Liver (tissue), 9 donors: ENCODE data around the gene CYP4F22. TPM values are rescaled to one million over a fixed set of nuclear protein-coding genes. Genes with fewer than 3 reads are reported as not detected.

Source experiments
- DNase-seq: peaks from one replicate; pipeline ENCODE4 v3.0.0-alpha.2; 2017; ENCODE audit warnings: low spot score
- H3K27ac ChIP-seq, 2 donors: one replicate each; pipeline ENCODE4 v1.7.0; 2013; ENCODE audit warnings: inconsistent platforms in 2 of 2, low read length in 2 of 2, control low read depth in 1 of 2, low read depth in 1 of 2, mild to moderate bottlenecking in 1 of 2
- H3K27me3 ChIP-seq, 4 donors: one replicate each; pipeline versions ENCODE4 v1.6.1 to v1.7.0; 2013; ENCODE audit warnings: low read length in 3 of 4, inconsistent platforms in 1 of 4, mild to moderate bottlenecking in 1 of 4, moderate library complexity in 1 of 4; ENCODE audit not compliant: control insufficient read depth in 4 of 4, insufficient read depth in 4 of 4
- H3K36me3 ChIP-seq, 4 donors: one replicate each; pipeline versions ENCODE4 v1.6.1 to v1.7.0; 2013; ENCODE audit warnings: low read length in 3 of 4, mild to moderate bottlenecking in 3 of 4, low read depth in 1 of 4, moderate library complexity in 1 of 4; ENCODE audit not compliant: control insufficient read depth in 4 of 4, insufficient read depth in 3 of 4
- H3K4me1 ChIP-seq, 4 donors: one replicate each; pipeline versions ENCODE4 v1.6.1 to v1.7.0; 2013; ENCODE audit warnings: low read length in 3 of 4, mild to moderate bottlenecking in 3 of 4, moderate library complexity in 1 of 4; ENCODE audit not compliant: control insufficient read depth in 4 of 4, insufficient read depth in 4 of 4
- H3K4me3 ChIP-seq, 3 donors: one replicate each; pipeline versions ENCODE4 v1.6.1 to v1.7.0; 2013; ENCODE audit warnings: low read length in 3 of 3, control low read depth in 1 of 3, low read depth in 1 of 3, mild to moderate bottlenecking in 1 of 3
- H3K9ac ChIP-seq, 2 donors: one replicate each; pipeline ENCODE4 v1.7.0; 2013; ENCODE audit warnings: low read length in 2 of 2, mild to moderate bottlenecking in 2 of 2, moderate library complexity in 2 of 2, control low read depth in 1 of 2, low read depth in 1 of 2
- H3K9me3 ChIP-seq, 4 donors: one replicate each; pipeline versions ENCODE4 v1.6.1 to v1.7.0; 2013; ENCODE audit warnings: low read length in 3 of 4; ENCODE audit not compliant: control insufficient read depth in 4 of 4
- ATF3 ChIP-seq: IDR thresholded peaks from 2 replicates; pipeline ENCODE4 v1.6.1; 2016; ENCODE audit warnings: antibody characterized with exemption
- CTCF ChIP-seq: fragments of 150-350 bp; IDR thresholded peaks from 2 replicates; pipeline ENCODE4 v1.5.1; 2017; ENCODE audit warnings: improper control_type of control experiment, low read depth, low read length; ENCODE audit not compliant: missing input control
- EGR1 ChIP-seq, 2 donors: IDR thresholded peaks; 2 replicates each; pipeline ENCODE4 v1.6.1; 2016 to 2018; ENCODE audit warnings: antibody characterized with exemption in 2 of 2, low read depth in 2 of 2
- FOXA1 ChIP-seq: IDR thresholded peaks from 2 replicates; pipeline ENCODE4 v1.6.1; 2016; ENCODE audit warnings: antibody characterized with exemption
- FOXA2 ChIP-seq: IDR thresholded peaks from 2 replicates; pipeline ENCODE4 v1.6.1; 2016; ENCODE audit warnings: antibody characterized with exemption
- GABPA ChIP-seq, 2 donors: IDR thresholded peaks in 1 of 2; conservative IDR thresholded peaks in 1 of 2; 2 replicates each; pipeline ENCODE4 v1.6.1; 2016; ENCODE audit warnings: antibody characterized with exemption in 2 of 2, mild to moderate bottlenecking in 1 of 2, moderate library complexity in 1 of 2
- HNF4G ChIP-seq: IDR thresholded peaks from 2 replicates; pipeline ENCODE4 v1.6.1; 2016; ENCODE audit warnings: antibody characterized with exemption
- JUND ChIP-seq, 2 donors: IDR thresholded peaks; 2 replicates each; pipeline ENCODE4 v1.6.1; 2016; ENCODE audit warnings: antibody characterized with exemption in 2 of 2
- MAX ChIP-seq: IDR thresholded peaks from 2 replicates; pipeline ENCODE4 v1.6.1; 2016; ENCODE audit warnings: antibody characterized with exemption
- NR2F2 ChIP-seq: IDR thresholded peaks from 2 replicates; pipeline ENCODE4 v1.6.1; 2016; ENCODE audit warnings: antibody characterized with exemption
- RAD21 ChIP-seq, 2 donors: IDR thresholded peaks; 2 replicates each; pipeline ENCODE4 v1.6.1; 2016; ENCODE audit warnings: antibody characterized with exemption in 2 of 2, mild to moderate bottlenecking in 2 of 2
- REST ChIP-seq: IDR thresholded peaks from 2 replicates; pipeline ENCODE4 v1.6.1; 2016; ENCODE audit warnings: antibody characterized with exemption, mild to moderate bottlenecking
- RXRA ChIP-seq, 2 donors: IDR thresholded peaks; 2 replicates each; pipeline ENCODE4 v1.6.1; 2017 to 2018; ENCODE audit warnings: antibody characterized with exemption in 2 of 2, mild to moderate bottlenecking in 1 of 2
- SP1 ChIP-seq: IDR thresholded peaks from 2 replicates; pipeline ENCODE4 v1.6.1; 2018; ENCODE audit warnings: antibody characterized with exemption, mild to moderate bottlenecking
- TAF1 ChIP-seq: conservative IDR thresholded peaks from 2 replicates; pipeline ENCODE4 v1.6.1; 2016; ENCODE audit warnings: antibody characterized with exemption, mild to moderate bottlenecking
- YY1 ChIP-seq: IDR thresholded peaks from 2 replicates; pipeline ENCODE4 v1.6.1; 2016; ENCODE audit warnings: antibody characterized with exemption, mild to moderate bottlenecking
- ZBTB33 ChIP-seq: IDR thresholded peaks from 2 replicates; pipeline ENCODE4 v1.6.1; 2016; ENCODE audit warnings: antibody characterized with exemption
- WGBS: extraction: QIAGEN DNeasy Blood & Tissue Kit; methylation state at CpG from one replicate; pipeline ENCODE4 v1.1.7; 2013; 5-methylcytosine and 5-hydroxymethylcytosine counted together
- polyA plus RNA-seq, 2 donors: library from polyadenylated mRNA; stranded (reverse) in 1 of 2; unstranded in 1 of 2; fragments of 200-250 nt in 1 of 2; fragments of >200 nt in 1 of 2; fragmentation: Nextera tagmentation in 1 of 2; extraction: Ambion mirVana in 1 of 2; gene quantifications; one replicate each; pipeline versions ENCODE4 v1.2.1 to v1.2.3, GENCODE V29; 2013 to 2015
- total RNA-seq, 2 donors: library from RNA; depleted of rRNA; stranded (reverse); fragments of >200 nt; gene quantifications; one replicate each; pipeline ENCODE4 v1.2.3, GENCODE V29; 2014
- donor health status: healthy.
- donor health status: healthy.
- donor health status: healthy.
- donor health status: healthy.
- donor health status: healthy.

Gene CYP4F22
- total and polyA plus RNA-seq, 4 donors, result 0.42 to 3.9 (median 1.9) TPM

GRCh38 chr19:15584541-15585115, 76.3 kb downstream of the CYP4F22 start:
- 12% methylated on average over 35 of the region's 35 CpGs for WGBS
- Histone ChIP-seq H3K36me3 (no peaks in the 10 kb centered on the region), H3K27me3 (peaks cover 0 to 2% (median 0%) of the 10 kb centered on the region in 4 donors), H3K4me3 (peak overlapping the region in 1 of 3 donors; percentile 11), H3K9me3 (no peaks in the 10 kb centered on the region), H3K9ac (no peak overlapping the region), H3K4me1 (peaks cover 0 to 4% (median 4%) of the 10 kb centered on the region in 4 donors), H3K27ac (no peak overlapping the region)
- peak; percentile 84 for DNase-seq
- TF ChIP-seq EGR1 (IDR thresholded peaks at IDR 0.05; ENCODE audit: low read depth in 2 of 2) (no peak), CTCF (peak; percentile 82), ZBTB33 (no peak), RAD21 (IDR thresholded peaks at IDR 0.05) (peak; percentile 75 to 87), GABPA (IDR thresholded peaks at IDR 0.05 in 1 of 2, conservative IDR thresholded peaks at IDR 0.05 in 1 of 2) (no peak), FOXA2 (no peak), JUND (IDR thresholded peaks at IDR 0.05) (no peak), ATF3 (no peak), REST (no peak), FOXA1 (no peak), YY1 (no peak)

GRCh38 chr19:15587663-15588062, 79.3 kb downstream of the CYP4F22 start:
- Histone ChIP-seq H3K27me3 (peaks cover 0 to 2% (median 0%) of the 10 kb centered on the region in 4 donors), H3K9ac (no peak overlapping the region), H3K4me1 (peaks cover 0 to 4% (median 4%) of the 10 kb centered on the region in 4 donors), H3K27ac (no peak overlapping the region), H3K4me3 (no peak overlapping the region), H3K36me3 (no peaks in the 10 kb centered on the region), H3K9me3 (peaks cover 0 to 7% (median 1%) of the 10 kb centered on the region in 4 donors)
- 76% methylated on average over 9 of the region's 9 CpGs for WGBS
- DNase-seq, result no peak
- TF ChIP-seq ZBTB33, result no peak
- no peak for TF ChIP-seq RXRA (IDR thresholded peaks at IDR 0.05)
- TF ChIP-seq FOXA1, result no peak
- TF ChIP-seq TAF1, result no peak
- no peak for TF ChIP-seq GABPA (IDR thresholded peaks at IDR 0.05 in 1 of 2, conservative IDR thresholded peaks at IDR 0.05 in 1 of 2)
- no peak for TF ChIP-seq ATF3
- no peak for TF ChIP-seq MAX
- TF ChIP-seq RAD21 (IDR thresholded peaks at IDR 0.05), result no peak
- no peak for TF ChIP-seq SP1
- TF ChIP-seq HNF4G, result no peak
- TF ChIP-seq JUND (IDR thresholded peaks at IDR 0.05), result no peak
- no peak for TF ChIP-seq YY1
- TF ChIP-seq NR2F2, result no peak
- TF ChIP-seq FOXA2, result no peak
- no peak for TF ChIP-seq REST
